GM19351 (cell line): ENCODE data around the gene PIP4K2A.
"Not testable (repeated sequence)": the region's sequence is repeated elsewhere in the genome, so short reads cannot be mapped to it uniquely, and the experiment has no call there.

Source experiments
- ATAC-seq: cut with Tn5 transposase; IDR thresholded peaks from one replicate; pipeline ENCODE4 v1.9.1; 2021; ENCODE audit warnings: mild to moderate bottlenecking, moderate library complexity; ENCODE audit not compliant: unreplicated experiment

The PIP4K2A gene

GRCh38 chr10:22531441-22531840, 182.9 kb downstream of the PIP4K2A start:
- no peak for ATAC-seq

GRCh38 chr10:22531008-22531407, 183.4 kb downstream of the PIP4K2A start:
- no peak for ATAC-seq

GRCh38 chr10:22527520-22527919, 186.9 kb downstream of the PIP4K2A start:
- ATAC-seq: no peak

DNA sequence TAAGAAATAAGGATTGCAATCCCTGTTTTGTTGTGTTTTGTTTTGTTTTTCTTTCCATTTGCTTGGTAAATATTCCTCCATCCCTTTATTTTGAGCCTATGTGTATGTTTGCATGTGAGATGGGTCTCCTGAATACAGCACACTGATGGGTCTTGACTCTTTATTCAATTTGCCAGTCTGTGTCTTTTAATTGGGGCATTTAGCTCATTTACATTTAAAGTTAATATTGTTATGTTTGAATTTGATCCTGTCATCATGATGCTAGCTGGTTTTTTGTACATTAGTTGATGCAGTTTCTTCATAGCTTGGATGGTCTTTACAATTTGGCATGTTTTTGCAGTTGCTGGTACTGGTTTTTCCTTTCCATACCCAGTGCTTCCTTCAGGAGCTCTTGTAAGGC, 190.0 kb downstream of the PIP4K2A start:
- ATAC-seq: not testable (repeated sequence)

GRCh38 chr10:22520645-22521044, 193.7 kb downstream of the PIP4K2A start:
- ATAC-seq: not testable (repeated sequence)

- no peak for ATAC-seq
Measured at GRCh38 chr10:22518167-22518724, 196.1 kb downstream of the PIP4K2A start.

- ATAC-seq: no peak
Measured at GRCh38 chr10:22515009-22515408, 199.4 kb downstream of the PIP4K2A start.

GRCh38 chr10:22514414-22514758, 200.0 kb downstream of the PIP4K2A start:
- ATAC-seq: not testable (repeated sequence)

DNA sequence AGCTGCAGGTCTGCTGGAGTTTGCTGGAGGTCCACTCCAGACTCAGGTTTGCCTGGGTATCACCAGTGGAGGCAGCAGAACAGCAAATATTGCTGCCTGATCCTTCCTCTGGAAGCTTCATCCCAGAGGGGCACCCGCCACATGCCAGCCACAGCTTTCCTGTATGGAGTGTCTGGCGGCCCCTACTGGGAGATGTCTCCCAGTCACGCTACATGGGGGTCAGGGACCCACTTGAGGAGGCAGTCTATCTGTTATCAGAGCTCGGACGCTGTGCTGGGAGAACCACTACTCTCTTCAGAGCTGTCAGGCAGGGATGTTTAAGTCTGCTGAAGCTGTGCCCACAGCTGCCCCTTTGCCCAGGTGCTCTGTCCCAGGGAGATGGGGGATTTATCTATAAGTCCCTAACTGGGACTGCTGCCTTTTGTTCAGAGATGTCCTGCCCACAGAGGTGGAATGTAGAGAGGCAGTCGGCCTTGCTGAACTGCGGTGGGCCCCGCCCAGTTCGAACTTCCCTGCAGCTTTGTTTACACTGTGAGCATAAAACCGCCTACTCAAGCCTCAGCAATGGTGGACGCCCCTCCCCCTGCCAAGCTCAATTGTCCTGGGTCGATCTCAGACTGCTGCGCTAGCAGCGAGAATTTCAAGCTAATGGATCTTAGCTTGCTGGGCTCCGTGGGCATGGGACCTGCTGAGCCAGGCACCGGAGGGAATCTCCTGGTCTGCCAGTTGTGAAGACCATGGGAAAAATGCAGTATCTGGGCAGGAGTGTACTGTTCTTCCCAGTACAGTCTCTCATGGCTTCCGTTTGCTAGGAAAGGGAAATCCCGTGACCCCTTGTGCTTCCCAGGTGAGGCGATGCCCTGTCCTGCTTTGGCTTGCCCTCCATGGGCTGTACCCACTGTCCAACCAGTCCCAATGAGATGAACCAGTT, 200.6 kb downstream of the PIP4K2A start:
- not testable (repeated sequence) for ATAC-seq

DNA sequence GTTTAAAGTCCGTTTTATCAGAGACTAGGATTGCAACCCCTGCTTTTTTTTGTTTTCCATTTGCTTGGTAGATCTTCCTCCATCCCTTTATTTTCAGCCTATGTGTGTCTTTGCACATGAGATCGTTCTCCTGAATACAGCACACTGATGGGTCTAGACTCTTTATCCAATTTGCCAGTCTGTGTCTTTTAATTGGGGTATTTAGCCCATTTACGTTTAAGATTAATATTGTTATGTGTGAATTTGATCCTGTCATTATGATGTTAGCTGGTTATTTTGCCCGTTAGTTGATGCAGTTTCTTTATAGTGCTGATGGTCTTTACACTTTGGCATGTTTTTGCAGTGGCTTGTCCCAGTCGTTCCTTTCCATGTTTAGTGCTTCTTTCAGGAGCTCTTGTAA, 202.4 kb downstream of the PIP4K2A start:
- not testable (repeated sequence) for ATAC-seq

GRCh38 chr10:22508214-22508613, 206.2 kb downstream of the PIP4K2A start:
- not testable (repeated sequence) for ATAC-seq

GRCh38 chr10:22505911-22506685, 208.3 kb downstream of the PIP4K2A start:
- peak; percentile 94 for ATAC-seq

DNA sequence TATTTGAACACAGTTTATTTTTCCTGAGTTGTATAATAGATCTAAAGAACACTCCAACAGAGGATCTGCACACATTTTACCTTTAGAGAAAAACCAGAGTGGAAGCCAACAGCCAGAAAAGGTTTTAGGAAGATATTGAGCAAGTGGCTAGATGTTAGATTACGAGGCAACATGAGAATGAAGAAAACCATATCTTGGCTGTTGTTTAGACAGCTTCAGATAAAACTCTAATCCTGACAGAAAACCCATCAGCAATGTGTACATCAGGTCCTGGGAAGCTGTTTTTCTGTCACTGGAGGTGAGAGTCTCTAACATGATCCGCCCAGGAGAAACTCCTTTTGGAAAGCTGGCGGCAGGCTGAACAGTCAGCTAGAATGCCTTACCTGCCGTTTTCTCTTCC, 209.6 kb downstream of the PIP4K2A start:
- no peak for ATAC-seq

DNA sequence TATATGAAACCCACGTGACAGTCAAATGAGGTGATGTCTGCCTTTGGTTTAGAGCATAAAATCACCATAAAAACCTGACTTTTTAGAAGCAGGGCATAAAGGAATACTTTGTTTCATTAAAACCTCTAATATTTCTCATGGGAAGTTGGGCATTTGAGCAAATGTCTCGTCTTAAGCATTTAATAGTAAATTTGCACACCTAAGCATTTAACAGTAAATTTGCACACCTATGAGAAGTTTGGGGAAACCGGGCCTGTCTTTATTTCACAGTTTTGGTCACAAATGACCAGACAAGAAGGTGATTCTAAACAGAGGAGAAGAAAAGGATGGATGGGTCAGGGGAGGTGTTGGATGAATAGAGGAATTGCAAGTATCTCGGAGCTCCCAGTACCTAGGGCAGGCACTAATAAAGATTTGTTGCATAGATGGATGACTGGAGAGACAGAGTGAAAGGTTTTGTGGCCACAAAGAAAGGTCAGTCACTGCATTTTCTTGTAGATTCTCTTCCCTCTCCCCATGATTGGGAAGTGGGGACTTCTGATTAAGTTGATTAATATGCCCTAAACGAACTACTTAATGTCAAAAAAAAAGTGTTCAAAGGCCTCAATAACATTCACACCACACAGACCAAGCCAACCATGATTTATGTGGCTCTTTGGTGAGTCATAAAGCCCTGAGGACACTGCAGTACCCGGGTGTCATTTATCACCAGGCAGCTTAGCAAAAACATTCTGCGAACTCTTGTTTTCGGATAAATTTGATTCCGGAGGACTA, 210.9 kb downstream of the PIP4K2A start:
- no peak for ATAC-seq

DNA sequence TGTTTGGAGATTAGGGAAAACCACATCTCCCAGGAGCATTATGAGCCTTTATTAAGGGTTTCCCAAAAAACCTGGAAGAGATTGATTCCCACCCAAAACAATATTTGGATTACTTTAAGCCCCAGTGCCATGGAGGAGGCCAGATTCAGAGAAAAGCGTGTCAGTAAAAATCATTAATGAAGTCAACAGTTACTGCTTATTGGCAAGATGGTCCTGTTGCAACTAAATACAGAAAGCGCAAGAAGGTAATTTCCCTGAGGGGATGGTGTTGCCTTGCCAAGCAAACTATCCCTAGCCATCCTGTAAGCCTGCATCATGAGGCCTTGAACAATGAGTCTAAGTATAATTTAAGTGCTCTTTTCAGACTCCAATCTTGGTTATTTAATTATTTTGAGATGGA, 212.5 kb downstream of the PIP4K2A start:
- ATAC-seq: no peak

DNA sequence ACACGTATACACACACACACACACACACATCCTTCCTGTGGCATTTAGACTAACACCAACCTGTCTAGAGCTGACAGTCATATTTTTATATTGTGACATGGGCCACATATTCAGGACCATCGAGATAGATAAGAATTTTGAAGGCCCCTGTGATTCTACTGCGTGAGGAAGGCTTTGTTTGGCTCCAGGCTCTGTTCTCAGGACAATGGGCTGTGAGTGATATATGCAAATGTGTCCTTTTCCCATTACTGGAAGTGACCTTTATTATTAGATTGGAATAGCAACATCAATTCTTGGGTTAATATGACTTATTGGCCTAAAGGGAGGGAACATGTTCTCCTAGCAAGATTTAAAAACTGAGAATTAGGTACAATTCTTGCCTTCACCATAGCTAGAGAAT, 213.0 kb downstream of the PIP4K2A start:
- ATAC-seq: no peak

DNA sequence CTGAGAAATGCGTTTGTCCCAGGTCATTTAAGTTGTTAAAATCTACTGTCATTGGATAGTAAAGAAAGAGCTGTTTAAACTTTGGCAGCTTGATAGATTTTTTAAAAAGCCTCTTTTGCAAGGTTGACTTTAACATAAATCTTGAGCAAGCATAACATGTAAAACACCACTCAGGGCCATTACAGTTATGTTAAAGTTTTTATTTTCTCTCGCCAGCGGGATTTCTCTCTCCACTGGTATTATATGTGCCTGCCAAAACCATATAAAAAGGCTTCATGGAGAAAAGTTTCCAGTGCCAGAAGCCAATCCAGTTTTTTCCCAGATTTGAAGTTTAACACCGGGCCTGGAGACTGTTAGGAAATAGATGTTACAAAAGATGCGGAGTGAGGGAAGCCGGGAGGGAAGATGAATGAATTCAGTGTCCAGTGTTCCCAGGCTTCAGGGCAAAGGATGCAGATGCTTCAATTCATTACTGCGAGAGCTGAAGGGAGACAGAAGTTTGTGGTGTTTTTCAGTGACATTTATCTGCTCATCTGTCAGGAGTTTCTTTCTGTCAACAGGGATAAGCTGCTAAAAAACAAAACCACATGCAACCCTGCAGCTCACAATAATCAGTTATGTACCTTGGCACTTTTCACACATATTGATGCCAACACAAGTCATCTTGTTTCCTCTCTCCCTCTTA, 213.6 kb downstream of the PIP4K2A start:
- ATAC-seq: no peak

DNA sequence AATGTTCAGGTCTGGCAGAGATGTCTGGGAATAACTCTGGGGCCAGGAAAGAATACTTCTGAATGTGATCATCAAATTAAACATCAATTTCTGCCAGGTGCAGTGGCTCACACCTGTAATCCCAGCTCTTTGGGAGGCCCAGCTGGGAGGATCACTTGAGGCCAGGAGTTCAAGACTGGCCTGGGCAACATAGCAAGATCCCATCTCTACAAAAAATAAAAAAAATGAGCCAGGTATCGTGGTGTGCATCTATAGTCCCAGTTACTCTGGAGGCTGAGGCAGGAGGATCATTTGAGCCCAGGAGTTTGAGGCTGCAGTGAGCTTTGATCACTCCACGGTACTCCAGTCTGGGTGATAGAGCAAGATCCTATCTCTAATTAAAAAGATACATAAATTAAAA, 214.4 kb downstream of the PIP4K2A start:
- not testable (repeated sequence) for ATAC-seq

GRCh38 chr10:22495396-22495795, 219.0 kb downstream of the PIP4K2A start:
- no peak for ATAC-seq

- ATAC-seq: no peak
Measured at GRCh38 chr10:22494007-22494406, 220.4 kb downstream of the PIP4K2A start.
